ENCODE results near the gene SLC35F3.

- TF ChIP-seq CTCF (IDR thresholded peaks at IDR 0.05) (no peak), SP1 (CRISPR knock-in tag; conservative IDR thresholded peaks at IDR 0.05) (no peak), FOXJ3 (CRISPR knock-in tag; IDR thresholded peaks at IDR 0.05; ENCODE audit: borderline replicate concordance) (no peak), CREB1 (CRISPR knock-in tag; IDR thresholded peaks at IDR 0.05) (no peak), EMX1 (CRISPR knock-in tag; IDR thresholded peaks at IDR 0.05) (no peak), ESRRA (CRISPR knock-in tag; IDR thresholded peaks at IDR 0.05; ENCODE audit: borderline replicate concordance) (no peak)
- TF ChIP-seq, protein P1, sequence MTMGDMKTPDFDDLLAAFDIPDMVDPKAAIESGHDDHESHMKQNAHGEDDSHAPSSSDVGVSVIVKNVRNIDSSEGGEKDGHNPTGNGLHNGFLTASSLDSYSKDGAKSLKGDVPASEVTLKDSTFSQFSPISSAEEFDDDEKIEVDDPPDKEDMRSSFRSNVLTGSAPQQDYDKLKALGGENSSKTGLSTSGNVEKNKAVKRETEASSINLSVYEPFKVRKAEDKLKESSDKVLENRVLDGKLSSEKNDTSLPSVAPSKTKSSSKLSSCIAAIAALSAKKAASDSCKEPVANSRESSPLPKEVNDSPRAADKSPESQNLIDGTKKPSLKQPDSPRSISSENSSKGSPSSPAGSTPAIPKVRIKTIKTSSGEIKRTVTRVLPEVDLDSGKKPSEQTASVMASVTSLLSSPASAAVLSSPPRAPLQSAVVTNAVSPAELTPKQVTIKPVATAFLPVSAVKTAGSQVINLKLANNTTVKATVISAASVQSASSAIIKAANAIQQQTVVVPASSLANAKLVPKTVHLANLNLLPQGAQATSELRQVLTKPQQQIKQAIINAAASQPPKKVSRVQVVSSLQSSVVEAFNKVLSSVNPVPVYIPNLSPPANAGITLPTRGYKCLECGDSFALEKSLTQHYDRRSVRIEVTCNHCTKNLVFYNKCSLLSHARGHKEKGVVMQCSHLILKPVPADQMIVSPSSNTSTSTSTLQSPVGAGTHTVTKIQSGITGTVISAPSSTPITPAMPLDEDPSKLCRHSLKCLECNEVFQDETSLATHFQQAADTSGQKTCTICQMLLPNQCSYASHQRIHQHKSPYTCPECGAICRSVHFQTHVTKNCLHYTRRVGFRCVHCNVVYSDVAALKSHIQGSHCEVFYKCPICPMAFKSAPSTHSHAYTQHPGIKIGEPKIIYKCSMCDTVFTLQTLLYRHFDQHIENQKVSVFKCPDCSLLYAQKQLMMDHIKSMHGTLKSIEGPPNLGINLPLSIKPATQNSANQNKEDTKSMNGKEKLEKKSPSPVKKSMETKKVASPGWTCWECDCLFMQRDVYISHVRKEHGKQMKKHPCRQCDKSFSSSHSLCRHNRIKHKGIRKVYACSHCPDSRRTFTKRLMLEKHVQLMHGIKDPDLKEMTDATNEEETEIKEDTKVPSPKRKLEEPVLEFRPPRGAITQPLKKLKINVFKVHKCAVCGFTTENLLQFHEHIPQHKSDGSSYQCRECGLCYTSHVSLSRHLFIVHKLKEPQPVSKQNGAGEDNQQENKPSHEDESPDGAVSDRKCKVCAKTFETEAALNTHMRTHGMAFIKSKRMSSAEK (CRISPR knock-in tag; IDR thresholded peaks at IDR 0.05; ENCODE audit: borderline replicate concordance), result no peak
Measured at GRCh38 chr1:234222561-234223280, 318.2 kb downstream of the SLC35F3 start.
